Activated naive CD4-positive, alpha-beta T cell treated with anti-CD3 and anti-CD28 coated beads for 36 hours (primary cell): Measurements from ENCODE around the gene SLC16A5. TPM values are rescaled to one million over a fixed set of nuclear protein-coding genes. Genes with fewer than 3 reads are reported as not detected.
"Not testable (repeated sequence)": the region's sequence is repeated elsewhere in the genome, so short reads cannot be mapped to it uniquely, and the experiment has no call there.

ENCODE experiments used
- CTCF ChIA-PET: fragments of 350-600 bp; sonication (Branson Sonifier 250); formaldehyde crosslinking; loops from one replicate; lab custom pipeline; 2021; ENCODE audit warnings: antibody characterized with exemption; lab: Charles Lee
- DNase-seq: peaks from one replicate; pipeline ENCODE4 v3.0.0-alpha.2; 2020
- H3K27ac Mint-ChIP-seq: one replicate; pipeline ENCODE4 v1.8.0; 2021; ENCODE audit warnings: mild to moderate bottlenecking, mixed read lengths
- H3K27me3 Mint-ChIP-seq: one replicate; pipeline ENCODE4 v1.8.0; 2021; ENCODE audit warnings: low read depth, mixed read lengths
- H3K36me3 Mint-ChIP-seq: one replicate; pipeline ENCODE4 v1.8.0; 2021; ENCODE audit warnings: low read depth, mixed read lengths
- H3K4me1 Mint-ChIP-seq: one replicate; pipeline ENCODE4 v1.8.0; 2021; ENCODE audit warnings: low read depth, mixed read lengths
- H3K4me3 Mint-ChIP-seq: one replicate; pipeline ENCODE4 v1.8.0; 2021; ENCODE audit warnings: mild to moderate bottlenecking, moderate library complexity, mixed read lengths
- H3K9me3 Mint-ChIP-seq: one replicate; pipeline ENCODE4 v1.8.0; 2021; ENCODE audit warnings: mixed read lengths
- intact Hi-C: fragments of 100-400 bp; cut with micrococcal nuclease; formaldehyde crosslinking; loops from one replicate; pipeline ENCODE4 v1.15.1; 2023
- total RNA-seq, 2 experiments: library from RNA; stranded (reverse); gene quantifications; one replicate each; pipeline ENCODE4 v1.2.3, GENCODE V29; 2021

The SLC16A5 gene
- total RNA-seq, 2 experiments from 2014 or later, result 2.5 to 3.1 TPM

GRCh38 chr17:75064867-75065561, 22.7 kb upstream of the SLC16A5 start:
- intact Hi-C loops, result loop anchor here (5.0 kb wide), 1 partner anchor 42 kb away; the partner anchor contains the start of gene ARMC7
- Mint-ChIP-seq H3K4me1 (peaks cover 33% of the 10 kb centered on the region), H3K36me3 (peaks cover 11% of the 10 kb centered on the region), H3K4me3 (no peak overlapping the region), H3K9me3 (no peaks in the 10 kb centered on the region), H3K27me3 (no peaks in the 10 kb centered on the region), H3K27ac (no peak overlapping the region)
- no peak for DNase-seq
- CTCF ChIA-PET, result interaction anchor here (0.7 kb wide), 1 partner anchor 9 kb away, joined by 3 read pairs; no protein-coding TSS in a partner anchor

GRCh38 chr17:75065562-75066151, 22.1 kb upstream of the SLC16A5 start:
- CTCF ChIA-PET, result no interaction called here
- Mint-ChIP-seq H3K9me3 (no peaks in the 10 kb centered on the region), H3K27me3 (no peaks in the 10 kb centered on the region), H3K27ac (peak overlapping the region; percentile 70), H3K4me1 (peaks cover 33% of the 10 kb centered on the region), H3K36me3 (peaks cover 11% of the 10 kb centered on the region), H3K4me3 (no peak overlapping the region)
- DNase-seq, result peak; percentile 39
- intact Hi-C loops, result loop anchor here (5.0 kb wide), 1 partner anchor 42 kb away; the partner anchor contains the start of gene ARMC7

GRCh38 chr17:75067856-75068255, 19.9 kb upstream of the SLC16A5 start:
- CTCF ChIA-PET, result interaction anchor here (0.7 to 1.3 kb wide), 4 partner anchors 38 to 63 kb away, joined by 3 to 4 read pairs (median 3); partner anchors contain the start of gene NT5C
- Mint-ChIP-seq H3K36me3 (peaks cover 8% of the 10 kb centered on the region), H3K4me1 (peaks cover 33% of the 10 kb centered on the region), H3K4me3 (no peak overlapping the region), H3K27ac (no peak overlapping the region), H3K9me3 (no peaks in the 10 kb centered on the region), H3K27me3 (no peaks in the 10 kb centered on the region)
- peak; percentile 41 for DNase-seq
- intact Hi-C loops, result loop anchor here (5.0 kb wide), 1 partner anchor 39 kb away; the partner anchor contains the start of gene ARMC7

- no peak overlapping the region for H3K27ac Mint-ChIP-seq
- no peaks in the 10 kb centered on the region for H3K27me3 Mint-ChIP-seq
- H3K4me3 Mint-ChIP-seq, result no peak overlapping the region
- peaks cover 8% of the 10 kb centered on the region for H3K36me3 Mint-ChIP-seq
- no peak for DNase-seq
- CTCF ChIA-PET, result interaction anchor here (0.7 to 1.8 kb wide), 5 partner anchors 19 to 353 kb away, joined by 4 to 6 read pairs (median 4); partner anchors contain the start of genes GRB2 and SLC16A5
- peaks cover 33% of the 10 kb centered on the region for H3K4me1 Mint-ChIP-seq
- intact Hi-C loops, result loop anchor here (5.0 kb wide), 1 partner anchor 39 kb away; the partner anchor contains the start of gene ARMC7
- H3K9me3 Mint-ChIP-seq, result no peaks in the 10 kb centered on the region
Observed at GRCh38 chr17:75068750-75069149, 19.0 kb upstream of the SLC16A5 start.

- H3K4me3 Mint-ChIP-seq, result no peak overlapping the region
- intact Hi-C loops, result loop anchor here (5.0 kb wide), 1 partner anchor 38 kb away; the partner anchor contains the start of gene ARMC7
- no peak overlapping the region for H3K27ac Mint-ChIP-seq
- peak; percentile 42 for DNase-seq
- peaks cover 32% of the 10 kb centered on the region for H3K4me1 Mint-ChIP-seq
- no peaks in the 10 kb centered on the region for H3K36me3 Mint-ChIP-seq
- CTCF ChIA-PET, result interaction anchor here (0.6 to 1.9 kb wide), 5 partner anchors 9 to 132 kb away, joined by 3 to 6 read pairs (median 5); partner anchors contain the start of gene SLC16A5
- H3K27me3 Mint-ChIP-seq, result no peaks in the 10 kb centered on the region
- H3K9me3 Mint-ChIP-seq, result no peaks in the 10 kb centered on the region
Observed at GRCh38 chr17:75069783-75070182, 18.0 kb upstream of the SLC16A5 start.

- DNase-seq, H3K27me3 Mint-ChIP-seq, H3K36me3 Mint-ChIP-seq, H3K4me3 Mint-ChIP-seq, intact Hi-C loops, H3K27ac Mint-ChIP-seq, H3K9me3 Mint-ChIP-seq: not testable (repeated sequence)
- CTCF ChIA-PET, result interaction anchor here (0.6 to 2.1 kb wide), 6 partner anchors 42 to 167 kb away, joined by 3 to 11 read pairs (median 4); partner anchors contain the start of gene USH1G
- H3K4me1 Mint-ChIP-seq, result peaks cover 14% of the 10 kb centered on the region
Observed at GRCh38 chr17:75071478-75072271, 16.1 kb upstream of the SLC16A5 start.

GRCh38 chr17:75072909-75073308, 14.8 kb upstream of the SLC16A5 start:
- H3K27ac Mint-ChIP-seq, intact Hi-C loops, DNase-seq, H3K9me3 Mint-ChIP-seq, H3K27me3 Mint-ChIP-seq, H3K36me3 Mint-ChIP-seq, H3K4me3 Mint-ChIP-seq: not testable (repeated sequence)
- CTCF ChIA-PET, result interaction anchor here (0.7 to 2.1 kb wide), 3 partner anchors 41 to 467 kb away, joined by 3 to 11 read pairs (median 4); no protein-coding TSS in a partner anchor
- peaks cover 12% of the 10 kb centered on the region for H3K4me1 Mint-ChIP-seq

- H3K27ac Mint-ChIP-seq, result no peak overlapping the region
- H3K27me3 Mint-ChIP-seq, result no peaks in the 10 kb centered on the region
- no peaks in the 10 kb centered on the region for H3K9me3 Mint-ChIP-seq
- H3K36me3 Mint-ChIP-seq, result no peaks in the 10 kb centered on the region
- peaks cover 12% of the 10 kb centered on the region for H3K4me1 Mint-ChIP-seq
- H3K4me3 Mint-ChIP-seq, result no peak overlapping the region
- CTCF ChIA-PET, result interaction anchor here (2.1 kb wide), 1 partner anchor 41 kb away, joined by 11 read pairs; no protein-coding TSS in a partner anchor
- no peak for DNase-seq
- intact Hi-C loops, result no loop called here
Observed at GRCh38 chr17:75073618-75074047, 14.1 kb upstream of the SLC16A5 start.

- Mint-ChIP-seq H3K9me3 (no peaks in the 10 kb centered on the region), H3K4me1 (peaks cover 15% of the 10 kb centered on the region), H3K27me3 (no peaks in the 10 kb centered on the region), H3K36me3 (no peaks in the 10 kb centered on the region), H3K27ac (no peak overlapping the region), H3K4me3 (no peak overlapping the region)
- CTCF ChIA-PET, result interaction anchor here (1.1 kb wide), 1 partner anchor 10 kb away, joined by 10 read pairs; no protein-coding TSS in a partner anchor
- intact Hi-C loops, result no loop called here
- no peak for DNase-seq
Observed at GRCh38 chr17:75074532-75074931, 13.2 kb upstream of the SLC16A5 start.

GRCh38 chr17:75075597-75076336, 12.0 kb upstream of the SLC16A5 start:
- no peaks in the 10 kb centered on the region for H3K36me3 Mint-ChIP-seq
- peaks cover 17% of the 10 kb centered on the region for H3K4me1 Mint-ChIP-seq
- intact Hi-C loops, result no loop called here
- no peak for DNase-seq
- H3K27me3 Mint-ChIP-seq, result no peaks in the 10 kb centered on the region
- H3K27ac Mint-ChIP-seq, result no peak overlapping the region
- no peak overlapping the region for H3K4me3 Mint-ChIP-seq
- CTCF ChIA-PET, result interaction anchor here (0.6 to 1.5 kb wide), 5 partner anchors 8 to 126 kb away, joined by 3 to 4 read pairs (median 4); partner anchors contain the start of gene SLC16A5
- no peaks in the 10 kb centered on the region for H3K9me3 Mint-ChIP-seq

GRCh38 chr17:75077072-75077495, 10.7 kb upstream of the SLC16A5 start:
- CTCF ChIA-PET, result interaction anchor here (0.6 to 1.5 kb wide), 6 partner anchors 11 to 283 kb away, joined by 3 to 4 read pairs (median 4); partner anchors contain the start of genes OTOP2 and SLC16A5
- H3K4me3 Mint-ChIP-seq, result no peak overlapping the region
- H3K27ac Mint-ChIP-seq, result no peak overlapping the region
- DNase-seq, result no peak
- H3K36me3 Mint-ChIP-seq, result no peaks in the 10 kb centered on the region
- no peaks in the 10 kb centered on the region for H3K9me3 Mint-ChIP-seq
- intact Hi-C loops, result no loop called here
- H3K4me1 Mint-ChIP-seq, result peaks cover 17% of the 10 kb centered on the region
- H3K27me3 Mint-ChIP-seq, result no peaks in the 10 kb centered on the region
